Measurements from ENCODE around the gene MAP3K15. TPM values are rescaled to one million over a fixed set of nuclear protein-coding genes. Genes with fewer than 3 reads are reported as not detected.

MAP3K15 gene
- total and polyA plus RNA-seq, 2 experiments from 2014 or later = not detected

- Histone ChIP-seq H3K36me3 (ENCODE audit: low read depth) (no peaks in the 10 kb centered on the region), H3F3A (ENCODE audit: insufficient read depth) (no peaks in the 10 kb centered on the region), H3K9ac (no peak overlapping the region), H3K9me3 (ENCODE audit: low read depth) (no peaks in the 10 kb centered on the region), H3K27me3 (replicated peaks; ENCODE audit: insufficient read depth) (no peaks in the 10 kb centered on the region), H3K9me2 (ENCODE audit: insufficient read depth) (no peaks in the 10 kb centered on the region), H2AFZ (no peak overlapping the region), H3K4me2 (ENCODE audit: unreplicated experiment) (no peak overlapping the region), H3K4me3 (no peak overlapping the region), H4K20me1 (ENCODE audit: insufficient read depth) (no peaks in the 10 kb centered on the region), H3K79me2 (ENCODE audit: insufficient read depth) (no peaks in the 10 kb centered on the region), H3K4me1 (ENCODE audit: insufficient read depth) (no peaks in the 10 kb centered on the region), H3K27ac (no peak overlapping the region)
- DNase-seq = peak; percentile 59
- WGBS, 2 experiments (ENCODE audit: low coverage in 1 of 2, low lambda C conversion rate in 2 of 2, missing lambda C conversion rate in 2 of 2) = 29 to 33% methylated on average over 8 of the region's 8 CpGs
- in situ Hi-C loops (cut with MboI) = no loop called here
- no peak for TF ChIP-seq EZH2phosphoT487 (IDR thresholded peaks at IDR 0.05; ENCODE audit: insufficient read depth, low read depth)
- TF ChIP-seq EZH2 (IDR thresholded peaks at IDR 0.05; ENCODE audit: insufficient read depth, poor library complexity, severe bottlenecking) = no peak
These were observed 29.5 kb upstream of the MAP3K15 start for GRCh38 chrX:19544693-19545305.

DNA sequence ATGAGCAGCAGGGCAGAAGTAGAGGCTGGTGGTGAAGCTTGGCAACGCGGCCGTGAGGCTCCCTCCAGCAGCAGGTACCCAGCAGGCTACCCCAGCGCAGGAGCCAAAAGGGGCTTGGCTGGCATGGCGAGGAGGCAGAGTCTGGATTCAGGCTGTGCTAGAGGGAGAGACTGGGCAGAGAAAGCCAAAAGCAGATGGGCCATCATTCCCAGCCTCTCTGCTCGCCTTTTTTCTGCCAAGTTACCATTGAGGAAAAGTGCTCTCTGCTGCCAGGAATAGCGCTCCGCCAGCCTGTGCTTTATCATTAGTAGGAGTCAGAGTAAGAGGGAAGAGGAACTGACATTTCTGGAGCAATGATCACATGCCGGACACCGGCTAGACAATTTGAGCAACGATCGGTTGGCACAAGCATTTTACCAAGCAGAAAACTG, 28.7 kb upstream of the MAP3K15 start:
- H3K9me2 ChIP-seq (ENCODE audit: insufficient read depth) = no peaks in the 10 kb centered on the region
- no peaks in the 10 kb centered on the region for H3K79me2 ChIP-seq (ENCODE audit: insufficient read depth)
- no peaks in the 10 kb centered on the region for H4K20me1 ChIP-seq (ENCODE audit: insufficient read depth)
- no peak overlapping the region for H3K4me2 ChIP-seq (ENCODE audit: unreplicated experiment)
- no peaks in the 10 kb centered on the region for H3K9me3 ChIP-seq (ENCODE audit: low read depth)
- H2AFZ ChIP-seq = no peak overlapping the region
- no peaks in the 10 kb centered on the region for H3F3A ChIP-seq (ENCODE audit: insufficient read depth)
- no peak overlapping the region for H3K27ac ChIP-seq
- no peaks in the 10 kb centered on the region for H3K27me3 ChIP-seq (replicated peaks; ENCODE audit: insufficient read depth)
- WGBS, 2 experiments (ENCODE audit: low coverage in 1 of 2, low lambda C conversion rate in 2 of 2, missing lambda C conversion rate in 2 of 2) = 85 to 98% methylated on average over 4 to 10 of the region's 12 CpGs
- DNase-seq = no peak
- H3K4me1 ChIP-seq (ENCODE audit: insufficient read depth) = no peaks in the 10 kb centered on the region
- in situ Hi-C loops (cut with MboI) = no loop called here
- no peaks in the 10 kb centered on the region for H3K36me3 ChIP-seq (ENCODE audit: low read depth)
- TF ChIP-seq EZH2 (IDR thresholded peaks at IDR 0.05; ENCODE audit: insufficient read depth, poor library complexity, severe bottlenecking) = no peak
- no peak for TF ChIP-seq EZH2phosphoT487 (IDR thresholded peaks at IDR 0.05; ENCODE audit: insufficient read depth, low read depth)
- no peak overlapping the region for H3K4me3 ChIP-seq
- no peak overlapping the region for H3K9ac ChIP-seq

- Histone ChIP-seq H3K27ac (no peak overlapping the region), H3K79me2 (ENCODE audit: insufficient read depth) (no peaks in the 10 kb centered on the region), H3K9me3 (ENCODE audit: low read depth) (no peaks in the 10 kb centered on the region), H4K20me1 (ENCODE audit: insufficient read depth) (no peaks in the 10 kb centered on the region), H3K27me3 (replicated peaks; ENCODE audit: insufficient read depth) (no peaks in the 10 kb centered on the region), H3K4me2 (ENCODE audit: unreplicated experiment) (no peak overlapping the region), H3K4me3 (no peak overlapping the region), H2AFZ (no peak overlapping the region), H3K4me1 (ENCODE audit: insufficient read depth) (no peaks in the 10 kb centered on the region), H3K9me2 (ENCODE audit: insufficient read depth) (no peaks in the 10 kb centered on the region), H3F3A (ENCODE audit: insufficient read depth) (no peaks in the 10 kb centered on the region), H3K9ac (no peak overlapping the region), H3K36me3 (ENCODE audit: low read depth) (no peaks in the 10 kb centered on the region)
- 79 to 81% methylated on average over 8 to 9 of the region's 9 CpGs for WGBS, 2 experiments (ENCODE audit: low coverage in 1 of 2, low lambda C conversion rate in 2 of 2, missing lambda C conversion rate in 2 of 2)
- in situ Hi-C loops (cut with MboI) = no loop called here
- no peak for DNase-seq
- TF ChIP-seq EZH2phosphoT487 (IDR thresholded peaks at IDR 0.05; ENCODE audit: insufficient read depth, low read depth) (no peak), EZH2 (IDR thresholded peaks at IDR 0.05; ENCODE audit: insufficient read depth, poor library complexity, severe bottlenecking) (no peak)
These were observed 27.9 kb upstream of the MAP3K15 start for GRCh38 chrX:19543020-19543715.

DNA sequence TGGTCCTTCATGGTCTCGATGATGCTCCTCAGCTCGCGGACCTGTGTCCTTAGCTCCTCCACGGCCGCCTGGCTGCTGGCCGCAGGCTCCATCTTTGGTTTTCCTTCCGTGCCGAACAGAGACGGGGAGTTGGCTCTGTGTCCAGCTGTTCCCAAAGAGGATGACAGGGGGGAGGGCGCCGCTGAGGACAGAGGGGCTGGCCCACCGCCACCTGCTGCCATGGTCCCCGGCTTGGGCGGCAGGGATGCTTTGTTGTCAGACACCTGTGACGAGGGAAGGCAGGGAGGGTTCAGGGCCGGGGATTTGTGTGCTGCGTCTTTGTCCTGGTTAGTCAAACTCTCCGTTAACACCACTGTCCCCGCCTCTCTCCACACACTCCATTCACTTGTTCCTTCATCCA, 26.6 kb upstream of the MAP3K15 start:
- TF ChIP-seq EZH2 (IDR thresholded peaks at IDR 0.05; ENCODE audit: insufficient read depth, poor library complexity, severe bottlenecking) (no peak), EZH2phosphoT487 (IDR thresholded peaks at IDR 0.05; ENCODE audit: insufficient read depth, low read depth) (no peak)
- 92 to 93% methylated on average over 14 to 17 of the region's 19 CpGs for WGBS, 2 experiments (ENCODE audit: low coverage in 1 of 2, low lambda C conversion rate in 2 of 2, missing lambda C conversion rate in 2 of 2)
- Histone ChIP-seq H3K79me2 (ENCODE audit: insufficient read depth) (no peaks in the 10 kb centered on the region), H3K4me3 (no peak overlapping the region), H3K4me1 (ENCODE audit: insufficient read depth) (no peaks in the 10 kb centered on the region), H3K36me3 (ENCODE audit: low read depth) (no peaks in the 10 kb centered on the region), H3K9me2 (ENCODE audit: insufficient read depth) (no peaks in the 10 kb centered on the region), H3K27ac (no peak overlapping the region), H3K9me3 (ENCODE audit: low read depth) (no peaks in the 10 kb centered on the region), H4K20me1 (ENCODE audit: insufficient read depth) (no peaks in the 10 kb centered on the region), H3F3A (ENCODE audit: insufficient read depth) (no peaks in the 10 kb centered on the region), H3K27me3 (replicated peaks; ENCODE audit: insufficient read depth) (no peaks in the 10 kb centered on the region), H2AFZ (no peak overlapping the region), H3K9ac (no peak overlapping the region), H3K4me2 (ENCODE audit: unreplicated experiment) (no peak overlapping the region)
- DNase-seq = no peak
- in situ Hi-C loops (cut with MboI) = no loop called here

All from GM23248 (cell line).